HG03064 (cell line): ENCODE data around the gene OPCML.

Source experiments
- ATAC-seq: cut with Tn5 transposase; IDR thresholded peaks from one replicate; pipeline ENCODE4 v1.9.1; 2021; ENCODE audit warnings: low read depth; ENCODE audit not compliant: unreplicated experiment

Gene OPCML

DNA sequence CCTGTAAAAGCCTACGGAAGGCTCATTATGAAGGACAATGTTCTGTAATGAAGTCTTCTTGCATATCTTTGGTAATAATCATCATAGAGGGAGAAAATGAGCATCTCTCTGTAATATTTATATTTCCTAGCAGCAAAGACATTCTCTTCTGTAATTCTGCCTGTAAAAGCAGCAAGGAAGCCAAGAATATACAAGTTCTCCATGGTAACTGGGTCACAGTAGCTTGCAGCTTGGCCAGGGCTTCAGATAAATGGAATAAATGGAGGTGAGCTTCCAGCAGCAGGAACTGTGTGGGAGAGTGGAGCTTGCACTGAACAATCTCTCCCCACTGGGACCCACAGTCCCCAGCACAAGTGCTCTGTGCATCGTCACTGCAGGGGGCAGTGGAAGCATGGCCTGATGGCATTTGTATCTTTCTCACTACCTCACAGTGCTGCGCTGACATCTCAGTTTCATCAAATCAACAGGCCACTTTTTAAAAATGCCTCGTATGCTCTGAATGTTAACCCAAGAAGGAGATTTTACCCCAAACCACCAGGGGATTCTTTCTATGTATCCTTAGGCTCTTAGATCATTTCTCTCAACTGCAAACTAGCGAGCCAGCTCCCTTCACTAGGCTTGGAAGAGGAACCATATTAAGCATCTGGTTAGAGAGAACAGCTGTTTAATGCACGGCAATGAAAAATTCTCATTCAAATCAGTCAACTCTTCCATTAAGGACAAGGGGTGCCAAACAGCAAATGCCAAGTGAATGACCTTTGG lies 1059.7 kb downstream of the OPCML start:
- ATAC-seq = no peak

DNA sequence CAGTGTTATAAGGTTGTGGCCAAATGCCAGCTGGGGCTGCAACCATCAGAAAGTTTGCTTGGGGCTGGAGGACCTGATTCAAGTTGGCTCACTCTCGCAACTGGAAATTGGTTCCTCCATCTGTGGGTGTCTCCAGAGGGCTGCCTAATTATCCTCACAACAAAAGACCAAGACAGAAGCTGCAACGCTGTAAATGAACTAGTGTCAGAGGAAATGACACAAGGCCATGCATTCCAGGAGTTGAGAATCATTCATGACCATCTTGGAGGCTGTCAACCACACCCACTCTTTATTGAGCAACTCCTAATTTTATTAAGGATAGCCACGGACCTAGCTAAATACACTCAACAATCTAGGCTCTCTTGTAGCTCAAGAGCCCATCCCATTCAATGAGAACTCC lies 1060.8 kb downstream of the OPCML start:
- ATAC-seq = no peak

DNA sequence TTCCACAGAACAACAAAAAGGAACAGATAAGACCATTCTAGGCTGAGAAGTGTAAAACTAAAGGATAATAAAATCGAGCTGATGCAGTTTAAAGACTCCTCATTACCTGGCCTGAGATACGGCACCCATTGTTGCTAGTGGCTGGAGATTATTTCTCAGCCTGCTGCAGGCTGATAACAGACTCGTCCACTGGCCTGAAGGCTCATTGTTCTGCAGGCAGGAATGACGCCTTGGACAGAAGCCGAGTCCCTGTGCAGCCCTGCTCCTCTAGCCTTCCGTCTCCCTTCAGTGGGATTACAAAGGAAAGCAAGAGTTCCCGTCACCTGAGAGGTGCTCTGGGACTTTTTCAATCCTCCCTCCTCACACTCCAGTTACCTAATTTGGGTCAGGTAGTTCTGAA lies 1065.3 kb downstream of the OPCML start:
- ATAC-seq = no peak

DNA sequence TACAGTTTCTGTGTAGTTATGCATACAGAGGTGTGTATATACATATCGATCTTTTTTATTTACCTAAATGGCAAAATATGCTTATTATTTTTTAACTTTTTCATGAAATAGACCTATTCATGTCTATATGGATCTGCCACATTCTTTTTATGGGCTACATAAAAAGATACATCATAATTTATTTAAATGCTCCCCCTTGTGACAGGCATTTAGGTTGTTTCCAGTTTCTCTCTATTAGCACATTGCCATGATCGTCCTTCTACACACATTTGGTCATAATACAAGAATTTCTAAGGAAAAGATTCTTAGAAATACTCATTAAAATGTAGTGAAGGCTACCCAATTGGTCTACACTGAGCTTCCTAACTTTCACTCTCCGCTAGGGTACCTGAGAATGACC lies 1067.4 kb downstream of the OPCML start:
- ATAC-seq = no peak

DNA sequence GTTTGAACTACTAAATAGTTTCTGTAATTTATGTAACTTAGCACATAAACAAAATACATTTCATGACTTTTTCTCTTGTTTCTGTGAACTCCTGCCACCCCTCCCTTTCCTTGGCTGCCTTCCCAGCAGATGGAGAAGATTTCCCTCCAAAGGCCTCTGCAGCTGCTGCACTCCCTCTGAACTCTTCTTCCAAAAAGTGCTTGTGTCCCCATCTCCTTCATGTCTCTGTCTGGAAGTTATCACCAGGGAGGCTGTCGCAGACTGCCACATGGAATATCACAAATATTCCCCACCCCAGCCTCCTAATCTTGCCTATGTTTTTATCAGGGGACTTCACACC lies 1068.3 kb downstream of the OPCML start:
- ATAC-seq = no peak

DNA sequence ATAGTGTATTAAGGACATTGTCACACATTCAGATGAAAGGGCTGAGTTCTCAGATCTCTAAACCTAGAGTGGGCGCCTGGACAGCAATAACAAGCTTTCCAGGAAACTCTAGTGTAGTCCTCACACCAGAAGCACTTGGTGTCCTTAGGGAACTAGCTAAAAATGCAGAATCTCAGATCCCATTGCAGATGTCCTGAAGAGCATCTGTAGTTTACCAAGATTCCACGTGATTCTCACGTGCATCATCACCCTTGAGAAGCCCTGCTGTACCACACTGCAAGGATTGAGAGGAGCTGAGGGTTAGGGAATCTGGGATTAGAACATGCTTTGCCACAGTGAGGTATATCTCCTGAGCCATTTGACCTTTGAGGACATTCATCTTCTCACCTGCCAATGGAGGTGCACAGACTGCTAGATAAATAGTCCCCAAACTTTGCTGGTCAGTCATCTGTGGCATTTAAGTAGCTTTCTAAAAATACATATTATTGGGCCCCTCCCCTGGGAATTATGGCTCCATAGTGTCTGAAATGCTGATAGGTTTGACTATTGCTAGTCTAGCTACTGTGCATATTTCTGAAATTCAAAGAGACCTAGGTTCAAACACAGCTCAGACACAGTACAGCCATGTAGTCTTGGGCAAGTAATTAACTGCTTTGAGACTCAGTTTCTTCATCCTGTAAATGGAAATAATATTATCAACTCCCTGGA lies 1068.9 kb downstream of the OPCML start:
- no peak for ATAC-seq

DNA sequence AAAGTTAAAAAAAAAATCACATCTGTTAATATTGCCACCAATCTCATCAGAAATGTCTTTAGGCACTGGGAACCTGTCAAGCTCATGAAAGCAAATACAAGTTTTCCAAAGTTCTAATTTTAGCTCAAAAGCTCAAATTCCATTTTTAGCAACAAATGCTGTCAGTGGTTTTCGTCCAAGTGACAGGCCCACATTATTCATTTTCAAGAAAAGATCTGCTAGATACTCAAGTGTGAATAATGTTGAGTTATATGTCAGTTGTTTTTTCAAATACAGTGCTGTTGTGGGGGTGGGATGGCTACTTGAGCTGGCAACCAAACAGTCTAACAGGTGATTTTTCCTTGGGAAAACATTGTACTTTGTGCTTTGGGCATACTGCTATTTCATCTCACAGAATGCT lies 1072.6 kb downstream of the OPCML start:
- no peak for ATAC-seq

DNA sequence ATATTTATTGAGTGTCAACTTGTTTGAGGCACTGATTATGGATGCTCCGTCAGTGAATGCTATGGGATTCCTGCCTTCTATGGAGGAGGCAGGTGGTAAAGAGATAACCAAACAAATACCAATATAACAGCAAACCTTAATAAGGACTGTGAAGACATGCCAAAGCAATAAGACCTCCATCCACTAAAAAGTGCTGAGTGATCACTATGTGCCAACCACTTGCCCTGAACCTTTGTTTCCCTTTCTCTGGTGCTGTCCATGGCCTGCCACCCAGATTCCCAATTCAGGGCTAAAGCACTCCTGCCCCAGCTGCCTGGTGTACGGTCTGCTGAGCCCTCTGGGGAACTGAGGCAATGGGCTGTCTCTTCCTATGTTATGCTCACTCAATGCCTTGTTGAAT lies 1074.9 kb downstream of the OPCML start:
- ATAC-seq = no peak

DNA sequence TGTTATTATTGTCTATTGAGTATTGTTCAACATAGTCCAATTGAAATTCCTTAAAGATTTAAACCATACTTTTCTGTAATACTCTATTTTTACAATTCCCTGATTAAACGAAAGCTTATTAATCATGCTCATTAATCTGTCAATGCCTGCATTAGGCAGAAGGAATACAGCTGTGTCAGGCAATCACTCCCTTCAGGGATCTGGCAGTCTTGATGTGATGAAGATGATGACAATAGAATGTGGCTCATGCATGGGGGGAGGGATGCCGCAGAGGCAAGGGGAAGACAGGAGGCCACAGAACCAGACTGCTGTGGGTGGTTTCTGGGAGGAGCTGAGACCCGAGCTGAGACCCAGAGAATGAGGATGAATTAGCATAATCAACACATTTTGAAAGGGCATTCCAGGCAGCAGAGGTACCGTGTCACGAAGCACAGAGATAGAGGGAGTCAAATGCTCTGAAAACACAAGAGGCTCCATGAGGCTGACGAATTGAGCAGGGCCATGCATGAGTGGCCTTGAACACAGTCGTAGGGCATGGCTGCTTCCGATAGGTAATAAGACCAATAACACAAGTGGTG lies 1075.5 kb downstream of the OPCML start:
- no peak for ATAC-seq

DNA sequence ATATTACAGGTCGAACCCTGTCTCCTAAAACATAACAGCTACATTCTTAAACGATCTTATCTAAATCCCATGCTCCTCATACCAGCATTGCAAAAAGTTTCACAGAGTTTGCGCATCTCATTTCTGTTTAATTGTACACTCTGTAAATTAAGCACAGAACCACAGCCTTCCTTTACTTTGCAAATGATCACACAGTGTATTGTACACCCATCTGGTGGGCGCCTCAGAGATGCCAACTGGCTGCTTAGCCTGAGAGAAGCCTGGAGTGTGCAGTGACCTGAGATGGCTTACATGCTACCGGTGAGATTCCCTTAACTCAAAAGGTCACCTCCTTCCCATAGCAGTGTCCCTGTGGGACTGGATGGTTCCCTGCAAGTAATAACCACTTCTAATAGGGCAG lies 1077.3 kb downstream of the OPCML start:
- ATAC-seq = no peak

DNA sequence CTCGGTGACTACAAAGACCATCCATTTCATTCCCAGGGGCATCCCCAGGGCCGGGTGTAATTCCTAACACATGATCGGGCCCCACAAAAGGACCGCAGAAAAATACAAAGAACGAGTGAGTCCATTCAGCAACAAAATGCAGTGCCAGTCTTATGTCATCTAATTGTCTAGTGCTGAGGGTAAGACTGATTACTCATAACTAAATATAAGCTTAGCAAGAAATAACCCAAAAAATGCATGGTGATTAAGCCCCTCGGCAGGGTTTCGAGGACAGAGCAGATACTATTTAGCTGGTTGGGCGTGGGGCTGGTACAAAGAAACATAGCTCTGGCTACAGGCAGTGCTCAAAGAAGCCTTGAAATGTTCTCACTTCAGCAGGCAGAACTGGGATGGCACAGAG lies 1078.9 kb downstream of the OPCML start:
- ATAC-seq = no peak

DNA sequence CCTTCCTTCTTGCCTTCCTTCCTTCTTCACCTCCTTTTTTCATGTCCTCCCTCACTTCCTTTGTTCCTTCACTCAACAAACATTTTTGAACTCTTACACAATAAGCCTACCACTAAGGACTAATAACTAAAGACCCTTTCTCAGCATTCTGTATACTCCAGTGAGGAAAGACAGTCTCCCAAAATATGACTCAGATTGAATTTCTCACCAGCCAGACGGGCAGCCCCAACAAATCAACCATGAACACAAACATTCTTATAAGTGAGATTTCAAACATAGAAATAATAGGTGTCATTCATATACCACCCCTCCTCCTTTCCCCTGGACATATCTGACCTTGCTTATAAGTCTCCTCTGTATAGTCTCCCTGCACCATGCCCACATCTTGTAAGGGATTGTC lies 1079.7 kb downstream of the OPCML start:
- ATAC-seq = no peak

DNA sequence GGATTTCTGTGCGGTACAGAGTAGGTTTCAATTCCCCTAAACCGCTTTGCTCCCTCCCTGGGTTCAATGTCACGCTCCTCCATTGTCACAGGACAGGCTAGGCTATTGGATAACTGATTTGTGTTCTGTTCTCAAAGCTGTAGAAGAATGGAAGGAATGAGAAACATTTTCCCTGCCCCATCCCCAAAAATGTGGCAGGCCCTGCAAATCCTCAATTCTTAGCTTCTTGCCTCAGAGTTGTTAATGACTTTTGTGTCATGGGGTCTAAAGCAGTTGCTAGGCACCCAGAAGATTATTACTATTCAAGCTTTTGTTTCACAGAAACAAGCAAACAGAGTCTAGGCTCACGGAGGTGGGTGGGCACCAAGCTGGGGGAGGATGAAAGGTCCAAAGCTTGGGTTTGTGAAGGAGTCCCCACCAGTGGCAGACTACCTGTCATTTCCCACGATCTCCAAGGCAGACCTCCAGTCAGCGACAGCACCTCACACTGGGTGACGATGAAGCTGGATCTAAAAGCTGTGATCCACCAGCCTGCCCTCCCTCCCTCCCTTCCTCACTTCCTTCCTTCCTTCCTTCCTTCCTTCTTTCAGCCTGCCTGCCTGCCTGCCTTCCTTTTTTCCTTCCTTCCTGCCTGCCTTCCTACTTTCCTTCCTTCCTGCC lies 1080.2 kb downstream of the OPCML start:
- ATAC-seq = no peak

DNA sequence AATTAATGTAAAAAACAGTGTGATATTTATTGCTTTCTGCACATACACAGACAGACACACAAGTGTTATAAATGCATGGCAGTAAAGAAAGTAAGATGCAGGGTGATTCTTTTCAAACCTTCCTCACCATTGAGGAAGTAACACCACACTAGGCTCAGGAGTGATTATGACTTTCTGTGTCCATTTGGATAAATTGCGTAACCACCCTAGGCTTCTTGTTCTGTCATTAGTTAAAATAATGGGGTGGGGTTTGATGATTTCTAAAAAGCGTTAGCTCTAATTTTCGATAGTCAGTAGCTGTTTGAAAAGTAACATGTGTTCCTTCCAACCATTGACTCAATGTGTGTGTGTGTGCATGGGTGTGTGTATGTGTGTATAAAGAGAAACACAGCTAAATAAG lies 1081.7 kb downstream of the OPCML start:
- ATAC-seq = no peak

DNA sequence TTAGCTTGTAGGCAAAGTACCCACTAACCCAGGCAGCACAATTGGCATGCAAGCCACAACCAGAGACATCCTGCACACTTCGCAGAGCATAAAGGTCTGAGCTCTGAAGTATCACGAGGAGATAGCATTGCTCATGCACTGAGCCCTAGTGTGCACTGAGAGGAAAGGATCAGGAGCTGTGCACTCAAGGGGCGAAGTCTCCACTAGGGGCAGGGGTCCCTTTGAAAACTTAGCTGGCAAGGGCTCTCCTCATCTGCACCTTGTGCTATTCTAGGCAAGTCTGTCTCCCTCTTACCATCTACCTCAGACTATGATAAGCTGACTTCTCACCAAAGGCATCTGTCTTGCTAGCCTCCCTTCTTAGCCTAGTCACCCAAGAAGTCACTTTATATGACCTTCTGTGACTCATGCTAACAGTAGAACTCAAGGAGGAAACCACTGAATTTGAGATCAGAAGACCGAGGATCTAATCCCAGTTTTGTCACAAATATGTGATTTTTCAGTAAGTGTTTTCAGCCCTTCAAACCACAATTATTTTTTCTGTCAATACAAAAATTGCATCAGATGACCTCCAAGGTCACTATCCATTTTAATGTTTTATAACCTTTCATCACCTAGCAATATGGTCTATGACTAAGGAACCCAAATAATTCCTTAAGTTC lies 1083.8 kb downstream of the OPCML start:
- ATAC-seq = no peak

DNA sequence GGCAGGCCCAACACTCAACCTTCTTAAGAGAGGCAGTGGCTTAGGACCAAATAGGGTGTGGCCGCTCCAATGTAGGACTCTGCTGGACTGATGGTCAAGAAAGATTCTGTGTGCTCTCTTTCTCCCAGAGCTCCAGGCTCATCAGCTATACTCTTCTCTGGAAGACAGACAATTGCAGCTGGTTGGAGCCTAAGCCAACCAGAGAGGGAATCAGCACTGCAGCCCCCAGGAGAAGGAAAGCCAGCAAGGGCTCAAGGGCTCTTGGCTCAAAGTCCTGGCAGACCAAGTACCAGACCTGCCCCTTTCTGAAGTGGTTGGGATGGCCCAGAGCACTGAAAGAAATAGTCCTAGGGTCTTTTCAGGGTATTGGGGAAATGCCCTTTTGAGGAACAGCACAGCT lies 1084.5 kb downstream of the OPCML start:
- no peak for ATAC-seq

DNA sequence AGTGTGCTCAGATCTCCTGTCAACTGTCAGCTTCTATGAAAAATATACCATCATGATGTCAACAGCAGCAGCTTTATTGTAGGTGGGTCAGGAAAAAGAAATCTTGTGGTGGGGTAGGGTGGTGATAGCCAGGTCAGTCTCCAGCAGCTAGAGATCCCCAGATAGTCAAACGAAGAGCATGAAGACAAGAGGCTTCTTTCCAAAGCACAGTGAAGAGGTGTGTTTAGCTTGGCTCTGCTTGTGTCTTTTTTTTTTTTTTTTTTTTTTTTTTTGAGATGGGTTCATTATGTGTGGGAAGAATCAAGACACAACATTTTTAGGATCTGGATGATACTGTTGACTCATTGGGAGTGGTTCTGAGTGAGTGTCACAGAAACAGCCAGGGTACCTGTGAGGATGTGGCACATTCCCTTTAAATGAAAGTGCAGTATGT lies 1086.4 kb downstream of the OPCML start:
- ATAC-seq = no peak

DNA sequence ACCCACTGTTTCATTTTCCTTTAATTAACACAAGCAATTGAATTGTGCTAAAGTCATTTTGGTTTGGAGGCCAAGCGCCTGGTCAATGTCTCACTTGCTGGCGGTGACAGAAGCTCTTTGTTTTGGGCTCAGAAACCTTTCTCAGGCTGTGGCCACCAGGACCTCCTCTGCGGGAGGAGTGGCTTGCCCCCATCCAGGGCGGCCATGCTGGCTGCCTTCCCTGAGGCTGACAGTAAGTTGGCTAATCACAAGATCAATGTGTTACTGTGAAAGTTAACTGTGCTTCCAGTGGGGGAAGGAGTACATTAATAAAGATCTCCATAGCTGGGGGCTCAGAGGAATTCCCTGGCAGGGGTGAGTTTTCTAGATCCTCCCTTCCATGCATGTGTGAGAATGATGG lies 1087.4 kb downstream of the OPCML start:
- no peak for ATAC-seq

DNA sequence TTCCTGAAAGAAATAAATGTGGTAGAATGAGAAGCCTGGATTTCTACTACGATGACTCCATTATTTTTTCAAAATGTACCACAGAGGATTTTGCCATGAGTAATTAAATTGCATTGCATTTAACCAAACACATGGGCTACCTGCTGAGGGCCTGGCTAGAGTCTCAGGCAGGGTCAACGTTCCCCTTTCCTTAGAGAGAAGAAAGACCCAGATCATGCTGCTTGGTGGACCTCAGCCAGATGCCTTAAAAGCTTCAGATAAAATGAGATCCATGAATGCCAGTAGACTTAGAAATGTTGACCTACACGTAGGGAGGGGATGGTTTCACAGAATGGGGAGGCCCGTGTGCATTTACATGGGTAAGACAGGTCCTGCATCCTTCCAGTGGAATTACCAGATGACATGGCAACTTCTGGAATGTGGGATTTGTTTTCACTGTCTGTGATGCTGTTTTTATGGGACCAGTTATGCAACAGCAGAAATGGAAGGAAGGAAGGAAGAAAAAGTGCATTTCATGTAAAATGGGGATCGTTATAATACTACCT lies 1092.5 kb downstream of the OPCML start:
- no peak for ATAC-seq

DNA sequence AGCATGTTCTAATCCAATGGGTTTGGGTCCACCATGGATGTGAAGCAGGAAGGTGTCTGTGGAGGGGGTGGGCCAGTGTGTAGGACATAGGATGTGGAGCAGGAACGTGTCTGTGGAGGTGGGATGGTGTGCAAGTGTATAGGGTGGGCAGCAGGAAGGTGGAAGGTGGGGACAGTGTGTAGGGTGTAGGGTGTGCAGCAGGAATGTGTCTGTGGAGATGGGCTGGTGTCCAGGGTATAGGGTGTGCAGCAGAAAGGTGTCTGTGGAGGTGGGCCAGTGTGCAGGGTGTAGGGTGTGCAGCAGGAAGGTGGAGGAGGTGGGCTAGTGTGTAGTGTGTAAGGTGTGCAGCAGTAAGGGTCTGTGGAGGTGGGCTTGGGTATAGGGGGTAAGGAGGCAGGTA lies 1093.9 kb downstream of the OPCML start:
- ATAC-seq = no peak
